ENCODE data around the gene TMEM214. TPM values are rescaled to one million over a fixed set of nuclear protein-coding genes. Genes with fewer than 3 reads are reported as not detected.

The TMEM214 gene
- total and polyA plus RNA-seq, 2 of the 8 experiments (the other 6 are each of a cell fraction or from before 2014, with no cell fraction given) = 49.7 to 71.0 TPM

- no peak for TF ChIP-seq BCL11A (IDR thresholded peaks at IDR 0.05; ENCODE audit: low read depth in 2 of 2, low read length in 2 of 2)
- TF ChIP-seq FOSL1 (IDR thresholded peaks at IDR 0.05; ENCODE audit: insufficient read depth, low read depth, low read length) = no peak
- TF ChIP-seq JUN (IDR thresholded peaks at IDR 0.05; ENCODE audit: low read depth, low read length) = no peak
- no peak for TF ChIP-seq BRCA1 (IDR thresholded peaks at IDR 0.05; ENCODE audit: low read depth, low read length)
- TF ChIP-seq SAP30 (IDR thresholded peaks at IDR 0.05; ENCODE audit: insufficient read depth, insufficient replicate concordance, low read length) = no peak
These were observed 49.0 kb upstream of the TMEM214 start (continued) for GRCh38 chr2:26983746-26984145.

Data from H1 (cell line).